Gastroesophageal sphincter (tissue), 4 donors: ENCODE measurements around the gene LRRC49. TPM values are rescaled to one million over a fixed set of nuclear protein-coding genes. Genes with fewer than 3 reads are reported as not detected.

Source experiments
- ATAC-seq: fragments of 150-250 bp; one replicate; pipeline ENCODE4 v1.9.1; 2016; ENCODE audit warnings: mild to moderate bottlenecking, moderate library complexity
- H3K27ac ChIP-seq, 4 donors: fragments of 200-600 bp; sonication (generic) in 3 of 4; 1 replicate in 3 of 4; 2 replicates in 1 of 4; pipeline ENCODE4 v1.5.1; 2016 to 2019
- H3K27me3 ChIP-seq: fragments of 200-600 bp; sonication (generic); one replicate; pipeline ENCODE4 v1.5.1; 2019
- H3K36me3 ChIP-seq, 2 donors: fragments of 200-600 bp; sonication (generic); one replicate each; pipeline ENCODE4 v1.5.1; 2019; ENCODE audit warnings: control low read depth in 1 of 2
- H3K4me1 ChIP-seq, 3 donors: fragments of 200-600 bp; sonication (generic); 1 replicate in 2 of 3; 2 replicates in 1 of 3; pipeline ENCODE4 v1.5.1; 2016 to 2019; ENCODE audit warnings: control low read depth in 2 of 3
- H3K4me3 ChIP-seq, 2 donors: fragments of 200-600 bp; sonication (generic); one replicate each; pipeline ENCODE4 v1.5.1; 2019; ENCODE audit warnings: mild to moderate bottlenecking in 1 of 2, moderate library complexity in 1 of 2
- H3K9me3 ChIP-seq, 3 donors: fragments of 200-600 bp; sonication (generic); one replicate each; pipeline ENCODE4 v1.5.1; 2017 to 2019; ENCODE audit warnings: control low read depth in 2 of 3
- EP300 ChIP-seq: sonication (generic); formaldehyde crosslinking; IDR thresholded peaks from one replicate; pipeline ENCODE4 v1.6.1; 2017; ENCODE audit warnings: antibody characterized with exemption, mild to moderate bottlenecking
- POLR2A ChIP-seq, 2 donors: fragments of 450-650 bp; IDR thresholded peaks; one replicate each; pipeline ENCODE4 v1.6.1; 2017; ENCODE audit warnings: antibody characterized with exemption in 2 of 2, mild to moderate bottlenecking in 2 of 2, moderate library complexity in 1 of 2
- POLR2AphosphoS5 ChIP-seq: sonication (generic); formaldehyde crosslinking; IDR thresholded peaks from one replicate; pipeline ENCODE4 v1.6.1; 2017; ENCODE audit warnings: antibody characterized with exemption
- WGBS, 2 donors: methylation state at CpG; one replicate each; pipeline ENCODE4 v1.1.5; 2018; ENCODE audit warnings: low coverage in 1 of 2; 5-methylcytosine and 5-hydroxymethylcytosine counted together
- total RNA-seq, 4 donors: library from RNA; depleted of rRNA; stranded (reverse); fragments of >200 nt; gene quantifications; one replicate each; pipeline ENCODE4 v1.1.0, GENCODE V29; 2016
- TF ChIP-seq, protein P1 (sequence below), 4 experiments: fragments of 200-600 bp in 2 of 4; fragments of 450-650 bp in 2 of 4; sonication (generic) in 1 of 4; IDR thresholded peaks; one replicate each; pipeline ENCODE4 v1.5.1; 2017 to 2019; ENCODE audit warnings: antibody characterized with exemption in 4 of 4, mild to moderate bottlenecking in 2 of 4, moderate library complexity in 2 of 4

LRRC49 gene
- total RNA-seq, 4 donors from 2014 or later: 5.8 to 14.5 (median 9.2) TPM

DNA sequence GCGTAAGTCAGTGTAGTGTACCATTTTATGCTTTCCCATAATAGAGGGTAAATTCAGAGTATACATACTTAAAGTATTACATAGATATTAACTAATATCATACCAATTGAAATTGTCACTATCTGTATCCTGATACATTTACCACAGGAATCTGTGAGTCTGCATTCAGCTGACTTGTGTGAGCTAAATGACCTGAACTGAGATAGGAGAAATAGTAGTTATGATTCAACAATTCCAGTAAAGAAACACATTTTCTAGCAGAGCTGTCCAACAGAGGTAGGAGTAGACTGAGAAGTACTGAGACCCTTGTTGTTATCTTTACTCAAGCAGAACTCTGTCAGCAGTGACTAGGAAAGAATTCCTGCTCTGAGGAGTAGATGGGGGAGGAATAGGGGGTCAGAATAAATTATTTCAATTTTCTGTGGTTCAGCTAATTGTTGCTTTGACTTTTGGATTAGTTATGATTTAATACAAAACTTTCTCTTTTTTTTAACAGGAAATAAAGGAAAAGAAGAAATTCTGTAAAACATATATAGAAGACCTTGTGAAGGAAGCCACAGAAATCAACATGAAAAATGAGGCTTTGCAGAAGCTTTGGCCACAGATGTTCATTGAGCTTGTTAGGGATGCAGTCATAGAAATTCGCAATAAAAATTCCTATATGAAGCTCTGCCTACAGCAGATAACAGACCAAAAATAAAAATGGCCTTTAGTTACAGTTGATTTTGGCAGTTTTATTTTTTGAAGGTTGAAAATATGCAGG lies 156.5 kb downstream of the LRRC49 start:
- TF ChIP-seq POLR2AphosphoS5 (no peak), EP300 (no peak), POLR2A (IDR thresholded peaks at IDR 0.05) (no peak)
- TF ChIP-seq, protein P1, sequence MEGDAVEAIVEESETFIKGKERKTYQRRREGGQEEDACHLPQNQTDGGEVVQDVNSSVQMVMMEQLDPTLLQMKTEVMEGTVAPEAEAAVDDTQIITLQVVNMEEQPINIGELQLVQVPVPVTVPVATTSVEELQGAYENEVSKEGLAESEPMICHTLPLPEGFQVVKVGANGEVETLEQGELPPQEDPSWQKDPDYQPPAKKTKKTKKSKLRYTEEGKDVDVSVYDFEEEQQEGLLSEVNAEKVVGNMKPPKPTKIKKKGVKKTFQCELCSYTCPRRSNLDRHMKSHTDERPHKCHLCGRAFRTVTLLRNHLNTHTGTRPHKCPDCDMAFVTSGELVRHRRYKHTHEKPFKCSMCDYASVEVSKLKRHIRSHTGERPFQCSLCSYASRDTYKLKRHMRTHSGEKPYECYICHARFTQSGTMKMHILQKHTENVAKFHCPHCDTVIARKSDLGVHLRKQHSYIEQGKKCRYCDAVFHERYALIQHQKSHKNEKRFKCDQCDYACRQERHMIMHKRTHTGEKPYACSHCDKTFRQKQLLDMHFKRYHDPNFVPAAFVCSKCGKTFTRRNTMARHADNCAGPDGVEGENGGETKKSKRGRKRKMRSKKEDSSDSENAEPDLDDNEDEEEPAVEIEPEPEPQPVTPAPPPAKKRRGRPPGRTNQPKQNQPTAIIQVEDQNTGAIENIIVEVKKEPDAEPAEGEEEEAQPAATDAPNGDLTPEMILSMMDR (IDR thresholded peaks at IDR 0.05): no peak
- Histone ChIP-seq H3K4me3 (no peak overlapping the region), H3K36me3 (peaks cover 0 to 13% of the 10 kb centered on the region in 2 donors), H3K4me1 (peaks cover 0 to 1% (median 0%) of the 10 kb centered on the region in 3 donors), H3K27me3 (no peaks in the 10 kb centered on the region), H3K9me3 (no peaks in the 10 kb centered on the region), H3K27ac (no peak overlapping the region)
- ATAC-seq: no peak
- WGBS, 2 donors: 67 to 88% methylated on average over 1 to 2 of the region's 2 CpGs

GRCh38 chr15:71049706-71050422 lies 157.2 kb downstream of the LRRC49 start:
- H3K27me3 ChIP-seq: no peaks in the 10 kb centered on the region
- TF ChIP-seq EP300 (no peak), POLR2AphosphoS5 (no peak), POLR2A (IDR thresholded peaks at IDR 0.05) (no peak)
- TF ChIP-seq, protein P1 (IDR thresholded peaks at IDR 0.05): no peak
- WGBS, 2 donors: 93 to 97% methylated on average over 3 of the region's 3 CpGs
- ATAC-seq: no peak
- H3K4me1 ChIP-seq: peaks cover 0 to 7% (median 0%) of the 10 kb centered on the region in 3 donors
- H3K9me3 ChIP-seq: no peaks in the 10 kb centered on the region
- no peak overlapping the region for H3K27ac ChIP-seq
- H3K4me3 ChIP-seq: no peak overlapping the region
- peaks cover 0 to 13% of the 10 kb centered on the region in 2 donors for H3K36me3 ChIP-seq

GRCh38 chr15:71050461-71050860 lies 157.8 kb downstream of the LRRC49 start:
- H3K9me3 ChIP-seq: no peaks in the 10 kb centered on the region
- peaks cover 0 to 7% (median 0%) of the 10 kb centered on the region in 3 donors for H3K4me1 ChIP-seq
- no peak overlapping the region for H3K4me3 ChIP-seq
- TF ChIP-seq EP300 (no peak), POLR2A (IDR thresholded peaks at IDR 0.05) (no peak), POLR2AphosphoS5 (no peak)
- TF ChIP-seq, protein P1 (IDR thresholded peaks at IDR 0.05): no peak
- peaks cover 0 to 13% of the 10 kb centered on the region in 2 donors for H3K36me3 ChIP-seq
- H3K27ac ChIP-seq: no peak overlapping the region
- 73 to 100% methylated on average over 3 to 4 of the region's 4 CpGs for WGBS, 2 donors
- ATAC-seq: no peak
- H3K27me3 ChIP-seq: no peaks in the 10 kb centered on the region

- Histone ChIP-seq H3K9me3 (no peaks in the 10 kb centered on the region), H3K4me3 (no peak overlapping the region), H3K36me3 (peaks cover 0 to 13% of the 10 kb centered on the region in 2 donors), H3K4me1 (peaks cover 0 to 7% (median 0%) of the 10 kb centered on the region in 3 donors), H3K27me3 (no peaks in the 10 kb centered on the region), H3K27ac (no peak overlapping the region)
- TF ChIP-seq EP300 (no peak), POLR2AphosphoS5 (no peak), POLR2A (IDR thresholded peaks at IDR 0.05) (no peak)
- TF ChIP-seq, protein P1 (IDR thresholded peaks at IDR 0.05): no peak
- 92% methylated on average over 1 of the region's 1 CpG; no CpG with 5 or more reads in 1 of the 2 donors for WGBS, 2 donors
- ATAC-seq: no peak
These were observed 158.9 kb downstream of the LRRC49 start for GRCh38 chr15:71051539-71051938.
